Coronary artery (tissue), 2 donors: ENCODE measurements around the gene STAU1.
"Not testable (repeated sequence)": the region's sequence is repeated elsewhere in the genome, so short reads cannot be mapped to it uniquely, and the experiment has no call there.

Experiments
- DNase-seq: peaks from one replicate; pipeline ENCODE4 v3.0.0-alpha.2; 2017; ENCODE audit warnings: low spot score
- H3K27ac ChIP-seq, 2 donors: fragments of 200-600 bp; sonication (generic); one replicate each; pipeline ENCODE4 v1.5.1; 2016 to 2019
- H3K4me3 ChIP-seq: fragments of 200-600 bp; sonication (generic); 2 replicates; pipeline ENCODE4 v1.5.1; 2016; ENCODE audit warnings: mild to moderate bottlenecking, moderate library complexity
- CTCF ChIP-seq: fragments of 200-600 bp; sonication (generic); IDR thresholded peaks from one replicate; pipeline ENCODE4 v1.5.1; 2019; ENCODE audit warnings: antibody characterized with exemption

STAU1 gene

GRCh38 chr20:49100972-49101371, 87.2 kb downstream of the STAU1 start:
- no peak for TF ChIP-seq CTCF
- H3K4me3 ChIP-seq: no peak overlapping the region
- no peak overlapping the region for H3K27ac ChIP-seq
- DNase-seq: no peak

GRCh38 chr20:49100292-49100691, 87.8 kb downstream of the STAU1 start:
- DNase-seq, H3K27ac ChIP-seq: not testable (repeated sequence)

GRCh38 chr20:49099011-49099410, 89.1 kb downstream of the STAU1 start:
- no peak overlapping the region for H3K27ac ChIP-seq

More at GRCh38 chr20:49100292-49100691, 87.8 kb downstream of the STAU1 start:
- not testable (repeated sequence) for H3K4me3 ChIP-seq

GRCh38 chr20:49098136-49098535, 90.0 kb downstream of the STAU1 start:
- TF ChIP-seq CTCF: no peak
- Histone ChIP-seq H3K4me3 (no peak overlapping the region), H3K27ac (no peak overlapping the region)
- DNase-seq: no peak

More at GRCh38 chr20:49099011-49099410, 89.1 kb downstream of the STAU1 start:
- no peak for DNase-seq
- H3K4me3 ChIP-seq: no peak overlapping the region
- no peak for TF ChIP-seq CTCF

- Histone ChIP-seq H3K27ac (no peak overlapping the region), H3K4me3 (no peak overlapping the region)
- DNase-seq: no peak
- no peak for TF ChIP-seq CTCF
Measured at GRCh38 chr20:49097159-49097558, 91.0 kb downstream of the STAU1 start.

GRCh38 chr20:49096203-49096730, 91.9 kb downstream of the STAU1 start:
- no peak for DNase-seq
- Histone ChIP-seq H3K27ac (no peak overlapping the region), H3K4me3 (no peak overlapping the region)
- no peak for TF ChIP-seq CTCF

- TF ChIP-seq CTCF: no peak
- no peak for DNase-seq
- Histone ChIP-seq H3K27ac (no peak overlapping the region), H3K4me3 (no peak overlapping the region)
Measured at GRCh38 chr20:49091762-49092161, 96.4 kb downstream of the STAU1 start.

- Histone ChIP-seq H3K4me3 (no peak overlapping the region), H3K27ac (no peak overlapping the region)
- no peak for DNase-seq
- TF ChIP-seq CTCF: no peak
Measured at GRCh38 chr20:49091104-49091503, 97.0 kb downstream of the STAU1 start.

GRCh38 chr20:49082295-49082694, 105.8 kb downstream of the STAU1 start:
- not testable (repeated sequence) for DNase-seq, H3K4me3 ChIP-seq, H3K27ac ChIP-seq
